Measurements from ENCODE around the gene TMEM271. TPM values are rescaled to one million over a fixed set of nuclear protein-coding genes. Genes with fewer than 3 reads are reported as not detected.
"Not testable (repeated sequence)": the region's sequence is repeated elsewhere in the genome, so short reads cannot be mapped to it uniquely, and the experiment has no call there.

The TMEM271 gene
- total and polyA plus RNA-seq, 9 donors = 0.04 to 0.32 (median 0.08) TPM; not detected in 6

DNA sequence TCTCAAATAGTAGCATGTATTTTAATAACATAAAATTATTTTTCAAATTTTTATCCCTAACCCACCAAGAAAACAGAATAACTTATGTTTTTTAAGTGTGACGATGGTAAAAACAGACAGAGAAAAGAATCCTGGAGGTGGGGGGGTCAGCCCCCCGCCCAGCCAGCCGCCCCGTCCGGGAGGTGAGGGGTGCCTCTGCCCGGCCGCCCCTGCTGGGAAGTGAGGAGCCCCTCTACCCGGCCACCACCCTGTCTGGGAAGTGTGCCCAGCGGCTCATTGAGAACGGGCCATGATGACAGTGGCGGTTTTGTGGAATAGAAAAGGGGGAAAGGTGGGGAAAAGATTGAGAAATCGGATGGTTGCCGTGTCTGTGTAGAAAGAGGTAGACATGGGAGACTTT, 16.1 kb upstream of the TMEM271 start:
- not testable (repeated sequence) for H3K9me3 ChIP-seq (replicated peaks; ENCODE audit: control insufficient read depth, low read depth, low read length)

DNA sequence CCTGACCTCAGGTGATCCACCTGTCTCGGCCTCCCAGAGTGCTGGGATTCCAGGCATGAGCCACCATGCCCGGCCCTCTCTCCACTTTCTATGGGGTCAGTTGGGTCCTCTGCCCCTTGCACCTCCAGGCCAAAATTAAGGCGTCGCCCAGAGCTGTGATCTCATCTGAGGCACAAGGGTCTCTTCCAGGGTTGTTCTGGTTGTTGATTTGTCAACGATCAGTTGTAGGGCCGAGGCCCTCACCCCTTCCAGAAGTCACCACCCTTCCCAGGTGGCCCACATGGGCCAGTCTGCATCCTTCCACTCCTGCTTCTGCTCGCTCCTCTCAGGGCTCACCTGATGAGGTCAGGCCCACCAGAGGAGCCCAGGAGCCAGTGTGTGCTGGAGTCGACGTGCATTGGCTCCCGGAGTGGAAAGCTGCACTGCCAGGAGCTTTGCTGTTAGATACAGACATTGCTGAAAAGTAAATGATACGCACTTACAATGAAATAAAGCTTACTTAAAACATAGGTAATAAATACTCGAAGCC, 14.3 kb upstream of the TMEM271 start:
- H3K27me3 ChIP-seq (ENCODE audit: control insufficient read depth, insufficient read depth, low read length) = peaks cover 8% of the 10 kb centered on the region
- H3K4me3 ChIP-seq (ENCODE audit: low read length) = no peak overlapping the region
- no peaks in the 10 kb centered on the region for H3K9me3 ChIP-seq (replicated peaks; ENCODE audit: control insufficient read depth, low read depth, low read length)
- WGBS (ENCODE audit: insufficient coverage) = 77% methylated on average over 5 of the region's 12 CpGs
- DNase-seq = no peak
- no peaks in the 10 kb centered on the region for H3K4me1 ChIP-seq (ENCODE audit: control insufficient read depth, insufficient read depth, low read length)
- no peaks in the 10 kb centered on the region for H3K36me3 ChIP-seq (ENCODE audit: control insufficient read depth, insufficient read depth, low read length)
- no peak overlapping the region for H3K27ac ChIP-seq (ENCODE audit: low read length)

More for the DNA sequence above, 16.1 kb upstream of the TMEM271 start:
- H3K4me1 ChIP-seq (ENCODE audit: control insufficient read depth, insufficient read depth, low read length); H3K27ac ChIP-seq (ENCODE audit: low read length); H3K36me3 ChIP-seq (ENCODE audit: control insufficient read depth, insufficient read depth, low read length); H3K4me3 ChIP-seq (ENCODE audit: low read length); DNase-seq; H3K27me3 ChIP-seq (ENCODE audit: control insufficient read depth, insufficient read depth, low read length): not testable (repeated sequence)
- WGBS (ENCODE audit: insufficient coverage) = 85% methylated on average over 4 of the region's 13 CpGs

- no peaks in the 10 kb centered on the region for H3K9me3 ChIP-seq (replicated peaks; ENCODE audit: control insufficient read depth, low read depth, low read length)
- no peaks in the 10 kb centered on the region for H3K4me1 ChIP-seq (ENCODE audit: control insufficient read depth, insufficient read depth, low read length)
- H3K27ac ChIP-seq (ENCODE audit: low read length) = no peak overlapping the region
- peaks cover 8% of the 10 kb centered on the region for H3K27me3 ChIP-seq (ENCODE audit: control insufficient read depth, insufficient read depth, low read length)
- DNase-seq = no peak
- no peaks in the 10 kb centered on the region for H3K36me3 ChIP-seq (ENCODE audit: control insufficient read depth, insufficient read depth, low read length)
- 82% methylated on average over 13 of the region's 16 CpGs for WGBS (ENCODE audit: insufficient coverage)
- no peak overlapping the region for H3K4me3 ChIP-seq (ENCODE audit: low read length)
Observed at GRCh38 chr4:589219-589963, 13.3 kb upstream of the TMEM271 start.

GRCh38 chr4:588351-588849, 12.3 kb upstream of the TMEM271 start:
- Histone ChIP-seq H3K4me1 (ENCODE audit: control insufficient read depth, insufficient read depth, low read length) (no peaks in the 10 kb centered on the region), H3K4me3 (ENCODE audit: low read length) (no peak overlapping the region), H3K27me3 (ENCODE audit: control insufficient read depth, insufficient read depth, low read length) (peaks cover 9% of the 10 kb centered on the region), H3K27ac (ENCODE audit: low read length) (no peak overlapping the region), H3K9me3 (replicated peaks; ENCODE audit: control insufficient read depth, low read depth, low read length) (no peaks in the 10 kb centered on the region), H3K36me3 (ENCODE audit: control insufficient read depth, insufficient read depth, low read length) (no peaks in the 10 kb centered on the region)
- DNase-seq = no peak
- 79% methylated on average over 29 of the region's 36 CpGs for WGBS (ENCODE audit: insufficient coverage)

GRCh38 chr4:587671-588350, 11.7 kb upstream of the TMEM271 start:
- no peak for DNase-seq
- H3K4me3 ChIP-seq (ENCODE audit: low read length) = no peak overlapping the region
- H3K4me1 ChIP-seq (ENCODE audit: control insufficient read depth, insufficient read depth, low read length) = no peaks in the 10 kb centered on the region
- no peaks in the 10 kb centered on the region for H3K9me3 ChIP-seq (replicated peaks; ENCODE audit: control insufficient read depth, low read depth, low read length)
- WGBS (ENCODE audit: insufficient coverage) = 78% methylated on average over 25 of the region's 25 CpGs
- peaks cover 10% of the 10 kb centered on the region for H3K27me3 ChIP-seq (ENCODE audit: control insufficient read depth, insufficient read depth, low read length)
- no peaks in the 10 kb centered on the region for H3K36me3 ChIP-seq (ENCODE audit: control insufficient read depth, insufficient read depth, low read length)
- no peak overlapping the region for H3K27ac ChIP-seq (ENCODE audit: low read length)

GRCh38 chr4:583820-584219, 7.7 kb upstream of the TMEM271 start:
- Histone ChIP-seq H3K27ac (ENCODE audit: low read length) (no peak overlapping the region), H3K27me3 (ENCODE audit: control insufficient read depth, insufficient read depth, low read length) (peaks cover 21% of the 10 kb centered on the region), H3K4me3 (ENCODE audit: low read length) (no peak overlapping the region), H3K36me3 (ENCODE audit: control insufficient read depth, insufficient read depth, low read length) (no peaks in the 10 kb centered on the region), H3K4me1 (ENCODE audit: control insufficient read depth, insufficient read depth, low read length) (no peaks in the 10 kb centered on the region), H3K9me3 (replicated peaks; ENCODE audit: control insufficient read depth, low read depth, low read length) (no peaks in the 10 kb centered on the region)
- DNase-seq = no peak
- no CpG with 5 or more reads among the region's 2 CpGs for WGBS (ENCODE audit: insufficient coverage)

DNA sequence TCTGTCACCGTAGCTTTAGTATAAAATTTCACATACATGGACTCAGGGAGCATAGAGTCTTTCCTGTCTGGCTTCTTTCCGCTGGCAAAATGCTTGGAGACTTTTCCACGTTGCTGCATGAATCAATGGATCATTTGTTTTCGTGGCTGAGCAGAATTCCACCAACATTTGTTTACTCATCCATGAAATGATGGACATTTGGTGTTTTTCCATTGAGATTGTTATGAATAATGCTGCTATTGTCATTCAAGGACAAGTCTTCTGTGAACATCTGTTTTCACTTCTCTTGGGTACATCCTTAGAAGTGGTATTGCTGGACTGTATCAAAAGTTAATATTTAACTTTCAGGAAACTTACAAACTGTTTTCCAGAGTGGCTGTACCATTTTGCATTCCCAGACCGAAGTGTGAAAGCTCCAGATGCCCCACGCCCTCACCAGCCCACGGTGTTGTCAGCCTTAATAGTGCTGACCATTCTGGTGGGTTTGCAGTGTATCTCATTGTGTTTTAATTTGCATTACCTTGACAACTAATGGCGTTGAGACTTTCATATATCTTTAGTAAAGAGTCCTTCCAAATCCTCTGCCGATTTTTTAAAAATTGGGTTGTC, 5.8 kb upstream of the TMEM271 start:
- Histone ChIP-seq H3K4me1 (ENCODE audit: control insufficient read depth, insufficient read depth, low read length) (no peaks in the 10 kb centered on the region), H3K9me3 (replicated peaks; ENCODE audit: control insufficient read depth, low read depth, low read length) (no peaks in the 10 kb centered on the region), H3K36me3 (ENCODE audit: control insufficient read depth, insufficient read depth, low read length) (no peaks in the 10 kb centered on the region), H3K27me3 (ENCODE audit: control insufficient read depth, insufficient read depth, low read length) (peaks cover 38% of the 10 kb centered on the region), H3K4me3 (ENCODE audit: low read length) (no peak overlapping the region), H3K27ac (ENCODE audit: low read length) (no peak overlapping the region)
- WGBS (ENCODE audit: insufficient coverage) = 84% methylated on average over 5 of the region's 9 CpGs
- no peak for DNase-seq

- Histone ChIP-seq H3K4me1 (ENCODE audit: control insufficient read depth, insufficient read depth, low read length) (peaks cover 3% of the 10 kb centered on the region), H3K9me3 (replicated peaks; ENCODE audit: control insufficient read depth, low read depth, low read length) (no peaks in the 10 kb centered on the region), H3K27ac (ENCODE audit: low read length) (no peak overlapping the region), H3K36me3 (ENCODE audit: control insufficient read depth, insufficient read depth, low read length) (no peaks in the 10 kb centered on the region), H3K4me3 (ENCODE audit: low read length) (no peak overlapping the region), H3K27me3 (ENCODE audit: control insufficient read depth, insufficient read depth, low read length) (peaks cover 41% of the 10 kb centered on the region)
- DNase-seq = no peak
- WGBS (ENCODE audit: insufficient coverage) = 100% methylated on average over 1 of the region's 6 CpGs
Observed at GRCh38 chr4:581181-581580, 5.1 kb upstream of the TMEM271 start.

GRCh38 chr4:579543-580175, 3.6 kb upstream of the TMEM271 start:
- peaks cover 3% of the 10 kb centered on the region for H3K4me1 ChIP-seq (ENCODE audit: control insufficient read depth, insufficient read depth, low read length)
- H3K27me3 ChIP-seq (ENCODE audit: control insufficient read depth, insufficient read depth, low read length) = peaks cover 44% of the 10 kb centered on the region
- 33% methylated on average over 9 of the region's 11 CpGs for WGBS (ENCODE audit: insufficient coverage)
- no peak for DNase-seq
- no peaks in the 10 kb centered on the region for H3K9me3 ChIP-seq (replicated peaks; ENCODE audit: control insufficient read depth, low read depth, low read length)
- H3K4me3 ChIP-seq (ENCODE audit: low read length) = no peak overlapping the region
- no peaks in the 10 kb centered on the region for H3K36me3 ChIP-seq (ENCODE audit: control insufficient read depth, insufficient read depth, low read length)
- H3K27ac ChIP-seq (ENCODE audit: low read length) = no peak overlapping the region
